Natural killer cell (primary cell): Measurements from ENCODE around the gene AMDHD2. TPM values are rescaled to one million over a fixed set of nuclear protein-coding genes. Genes with fewer than 3 reads are reported as not detected.

Source experiments
- ATAC-seq, 3 donors: fragments of 150-1000 bp in 2 of 3; fragments of 200-7000 bp in 1 of 3; cut with Tn5 transposase; 1 replicate in 1 of 3; 2 replicates in 2 of 3; pipeline ENCODE4 v1.10.0; 2021; ENCODE audit warnings: mild to moderate bottlenecking in 2 of 3, moderate library complexity in 2 of 3
- DNase-seq, 2 donors: peaks; one replicate each; pipeline versions ENCODE4 v3.0.0 to v3.0.0-alpha.2; 2013 to 2021; ENCODE audit warnings: mixed read lengths in 1 of 2
- H3K27ac ChIP-seq: one replicate; pipeline ENCODE4 v1.5.1; 2013; ENCODE audit warnings: mild to moderate bottlenecking, low read length
- H3K27me3 ChIP-seq: one replicate; pipeline ENCODE4 v1.6.1; 2013; ENCODE audit warnings: low read length; ENCODE audit not compliant: control insufficient read depth, insufficient read depth
- H3K36me3 ChIP-seq: one replicate; pipeline ENCODE4 v1.6.1; 2013; ENCODE audit warnings: low read length; ENCODE audit not compliant: control insufficient read depth, insufficient read depth
- H3K4me1 ChIP-seq: one replicate; pipeline ENCODE4 v1.6.1; 2013; ENCODE audit warnings: low read length; ENCODE audit not compliant: control insufficient read depth, insufficient read depth
- H3K4me3 ChIP-seq: one replicate; pipeline ENCODE4 v1.5.1; 2013; ENCODE audit warnings: low read length
- H3K9me3 ChIP-seq: one replicate; pipeline ENCODE4 v1.6.1; 2013; ENCODE audit warnings: low read length; ENCODE audit not compliant: control insufficient read depth, insufficient read depth
- H3K27ac Mint-ChIP-seq, 2 donors: one replicate each; pipeline ENCODE4 v1.8.0; 2022; ENCODE audit warnings: mild to moderate bottlenecking in 2 of 2, mixed read lengths in 2 of 2, moderate library complexity in 1 of 2
- H3K27me3 Mint-ChIP-seq, 2 donors: one replicate each; pipeline ENCODE4 v1.8.0; 2022; ENCODE audit warnings: low read depth in 2 of 2, mixed read lengths in 2 of 2
- H3K36me3 Mint-ChIP-seq: one replicate; pipeline ENCODE4 v1.8.0; 2022; ENCODE audit warnings: mixed read lengths
- H3K4me1 Mint-ChIP-seq, 2 donors: one replicate each; pipeline ENCODE4 v1.8.0; 2022; ENCODE audit warnings: mixed read lengths in 2 of 2
- H3K4me3 Mint-ChIP-seq: one replicate; pipeline ENCODE4 v1.8.0; 2022; ENCODE audit warnings: mild to moderate bottlenecking, moderate library complexity, mixed read lengths
- H3K9me3 Mint-ChIP-seq, 2 donors: one replicate each; pipeline ENCODE4 v1.8.0; 2022; ENCODE audit warnings: mixed read lengths in 2 of 2
- WGBS: methylation state at CpG from one replicate; pipeline ENCODE4 v1.1.7; 2013; ENCODE audit warnings: missing lambda C conversion rate; ENCODE audit not compliant: insufficient coverage; 5-methylcytosine and 5-hydroxymethylcytosine counted together
- intact Hi-C: fragments of 100-400 bp; cut with micrococcal nuclease; formaldehyde crosslinking; loops from one replicate; pipeline ENCODE4 v1.14.2; 2022
- total RNA-seq, 4 donors: library from RNA; stranded (reverse); fragments of 120-200 nt in 1 of 4; gene quantifications; one replicate each; pipeline versions ENCODE4 v1.2.3 to v1.2.4, GENCODE V29; 2013 to 2022
- TF ChIP-seq, protein P1 (sequence below): fragments of 200-600 bp; IDR thresholded peaks from one replicate; pipeline ENCODE4 v1.8.0; 2022; ENCODE audit warnings: antibody characterized with exemption

The AMDHD2 gene
- total RNA-seq, 3 donors from 2014 or later (not counting 1 experiment from before 2014, with no cell fraction given), result 129 to 162 (median 144) TPM

DNA sequence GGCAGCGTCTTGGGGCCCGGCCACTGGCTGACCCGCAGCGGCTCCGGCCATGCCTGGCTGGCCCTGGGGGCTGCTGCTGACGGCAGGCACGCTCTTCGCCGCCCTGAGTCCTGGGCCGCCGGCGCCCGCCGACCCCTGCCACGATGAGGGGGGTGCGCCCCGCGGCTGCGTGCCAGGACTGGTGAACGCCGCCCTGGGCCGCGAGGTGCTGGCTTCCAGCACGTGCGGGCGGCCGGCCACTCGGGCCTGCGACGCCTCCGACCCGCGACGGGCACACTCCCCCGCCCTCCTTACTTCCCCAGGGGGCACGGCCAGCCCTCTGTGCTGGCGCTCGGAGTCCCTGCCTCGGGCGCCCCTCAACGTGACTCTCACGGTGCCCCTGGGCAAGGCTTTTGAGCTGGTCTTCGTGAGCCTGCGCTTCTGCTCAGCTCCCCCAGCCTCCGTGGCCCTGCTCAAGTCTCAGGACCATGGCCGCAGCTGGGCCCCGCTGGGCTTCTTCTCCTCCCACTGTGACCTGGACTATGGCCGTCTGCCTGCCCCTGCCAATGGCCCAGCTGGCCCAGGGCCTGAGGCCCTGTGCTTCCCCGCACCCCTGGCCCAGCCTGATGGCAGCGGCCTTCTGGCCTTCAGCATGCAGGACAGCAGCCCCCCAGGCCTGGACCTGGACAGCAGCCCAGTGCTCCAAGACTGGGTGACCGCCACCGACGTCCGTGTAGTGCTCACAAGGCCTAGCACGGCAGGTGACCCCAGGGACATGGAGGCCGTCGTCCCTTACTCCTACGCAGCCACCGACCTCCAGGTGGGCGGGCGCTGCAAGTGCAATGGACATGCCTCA lies 48.3 kb upstream of the AMDHD2 start:
- H3K27me3 ChIP-seq, result peaks cover 41% of the 10 kb centered on the region
- Mint-ChIP-seq H3K4me3 (no peak overlapping the region), H3K9me3 (no peaks in the 10 kb centered on the region), H3K36me3 (no peaks in the 10 kb centered on the region), H3K4me1 (peaks cover 11 to 24% of the 10 kb centered on the region in 2 donors), H3K27ac (no peak overlapping the region), H3K27me3 (peaks cover 12 to 20% of the 10 kb centered on the region in 2 donors)
- H3K4me1 ChIP-seq, result peaks cover 48% of the 10 kb centered on the region
- WGBS, result 35% methylated on average over 61 of the region's 61 CpGs
- H3K36me3 ChIP-seq, result no peaks in the 10 kb centered on the region
- H3K4me3 ChIP-seq, result no peak overlapping the region
- ATAC-seq (no peak), DNase-seq (no peak)
- intact Hi-C loops, result no loop called here
- TF ChIP-seq, protein P1, sequence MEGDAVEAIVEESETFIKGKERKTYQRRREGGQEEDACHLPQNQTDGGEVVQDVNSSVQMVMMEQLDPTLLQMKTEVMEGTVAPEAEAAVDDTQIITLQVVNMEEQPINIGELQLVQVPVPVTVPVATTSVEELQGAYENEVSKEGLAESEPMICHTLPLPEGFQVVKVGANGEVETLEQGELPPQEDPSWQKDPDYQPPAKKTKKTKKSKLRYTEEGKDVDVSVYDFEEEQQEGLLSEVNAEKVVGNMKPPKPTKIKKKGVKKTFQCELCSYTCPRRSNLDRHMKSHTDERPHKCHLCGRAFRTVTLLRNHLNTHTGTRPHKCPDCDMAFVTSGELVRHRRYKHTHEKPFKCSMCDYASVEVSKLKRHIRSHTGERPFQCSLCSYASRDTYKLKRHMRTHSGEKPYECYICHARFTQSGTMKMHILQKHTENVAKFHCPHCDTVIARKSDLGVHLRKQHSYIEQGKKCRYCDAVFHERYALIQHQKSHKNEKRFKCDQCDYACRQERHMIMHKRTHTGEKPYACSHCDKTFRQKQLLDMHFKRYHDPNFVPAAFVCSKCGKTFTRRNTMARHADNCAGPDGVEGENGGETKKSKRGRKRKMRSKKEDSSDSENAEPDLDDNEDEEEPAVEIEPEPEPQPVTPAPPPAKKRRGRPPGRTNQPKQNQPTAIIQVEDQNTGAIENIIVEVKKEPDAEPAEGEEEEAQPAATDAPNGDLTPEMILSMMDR, result no peak
- no peak overlapping the region for H3K27ac ChIP-seq
- no peaks in the 10 kb centered on the region for H3K9me3 ChIP-seq

DNA sequence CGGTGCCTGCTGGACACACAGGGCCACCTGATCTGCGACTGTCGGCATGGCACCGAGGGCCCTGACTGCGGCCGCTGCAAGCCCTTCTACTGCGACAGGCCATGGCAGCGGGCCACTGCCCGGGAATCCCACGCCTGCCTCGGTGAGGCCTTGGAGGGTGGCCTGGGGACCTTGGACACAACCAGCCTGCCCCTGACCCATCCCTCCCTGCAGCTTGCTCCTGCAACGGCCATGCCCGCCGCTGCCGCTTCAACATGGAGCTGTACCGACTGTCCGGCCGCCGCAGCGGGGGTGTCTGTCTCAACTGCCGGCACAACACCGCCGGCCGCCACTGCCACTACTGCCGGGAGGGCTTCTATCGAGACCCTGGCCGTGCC lies 47.7 kb upstream of the AMDHD2 start:
- Histone ChIP-seq H3K4me3 (no peak overlapping the region), H3K27ac (no peak overlapping the region), H3K9me3 (no peaks in the 10 kb centered on the region), H3K27me3 (peaks cover 39% of the 10 kb centered on the region), H3K36me3 (no peaks in the 10 kb centered on the region), H3K4me1 (peaks cover 42% of the 10 kb centered on the region)
- H3K27me3 Mint-ChIP-seq, result peaks cover 12 to 20% of the 10 kb centered on the region in 2 donors
- H3K4me1 Mint-ChIP-seq, result peaks cover 12 to 21% of the 10 kb centered on the region in 2 donors
- WGBS, result 96% methylated on average over 27 of the region's 27 CpGs
- no peak for DNase-seq
- no peak for ATAC-seq
- no peaks in the 10 kb centered on the region for H3K36me3 Mint-ChIP-seq
- intact Hi-C loops, result no loop called here
- no peak overlapping the region for H3K27ac Mint-ChIP-seq
- TF ChIP-seq, protein P1, result no peak
- no peak overlapping the region for H3K4me3 Mint-ChIP-seq
- H3K9me3 Mint-ChIP-seq, result no peaks in the 10 kb centered on the region

DNA sequence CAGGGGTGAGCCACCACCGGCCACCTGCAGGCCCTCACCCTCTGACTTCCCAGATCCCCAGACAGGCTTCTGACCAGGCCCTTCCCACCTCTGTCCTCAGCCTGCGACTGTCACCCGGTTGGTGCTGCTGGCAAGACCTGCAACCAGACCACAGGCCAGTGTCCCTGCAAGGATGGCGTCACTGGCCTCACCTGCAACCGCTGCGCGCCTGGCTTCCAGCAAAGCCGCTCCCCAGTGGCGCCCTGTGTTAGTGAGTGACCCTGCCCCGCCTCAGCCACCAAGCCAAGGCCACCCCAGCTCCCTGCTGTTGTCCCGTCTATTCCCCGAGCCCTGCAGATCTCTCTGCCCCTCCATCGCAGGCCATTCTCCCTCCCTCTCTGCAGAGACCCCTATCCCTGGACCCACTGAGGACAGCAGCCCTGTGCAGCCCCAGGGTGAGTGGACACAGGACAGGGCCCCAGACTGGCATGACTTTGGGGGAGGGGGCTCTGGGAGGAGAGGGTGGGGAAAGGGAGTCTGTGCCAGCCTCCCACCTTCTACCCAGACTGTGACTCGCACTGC lies 47.2 kb upstream of the AMDHD2 start:
- no peak overlapping the region for H3K4me3 ChIP-seq
- no peak overlapping the region for H3K27ac Mint-ChIP-seq
- TF ChIP-seq, protein P1, result no peak

More for the DNA sequence above, 47.2 kb upstream of the AMDHD2 start:
- no peak overlapping the region for H3K27ac ChIP-seq
- peaks cover 39% of the 10 kb centered on the region for H3K27me3 ChIP-seq
- Mint-ChIP-seq H3K9me3 (no peaks in the 10 kb centered on the region), H3K27me3 (peaks cover 12 to 20% of the 10 kb centered on the region in 2 donors), H3K4me3 (peak overlapping the region; percentile 76), H3K4me1 (peaks cover 12 to 25% of the 10 kb centered on the region in 2 donors), H3K36me3 (no peaks in the 10 kb centered on the region)
- no peak for ATAC-seq
- H3K9me3 ChIP-seq, result no peaks in the 10 kb centered on the region
- intact Hi-C loops, result no loop called here
- peaks cover 41% of the 10 kb centered on the region for H3K4me1 ChIP-seq
- WGBS, result 88% methylated on average over 14 of the region's 14 CpGs
- no peak for DNase-seq
- H3K36me3 ChIP-seq, result no peaks in the 10 kb centered on the region
